Measurements from ENCODE around the gene IFITM10.
A peak's percentile ranks its signal among the peaks of the same experiment; 100 is the strongest.

Gene IFITM10

DNA sequence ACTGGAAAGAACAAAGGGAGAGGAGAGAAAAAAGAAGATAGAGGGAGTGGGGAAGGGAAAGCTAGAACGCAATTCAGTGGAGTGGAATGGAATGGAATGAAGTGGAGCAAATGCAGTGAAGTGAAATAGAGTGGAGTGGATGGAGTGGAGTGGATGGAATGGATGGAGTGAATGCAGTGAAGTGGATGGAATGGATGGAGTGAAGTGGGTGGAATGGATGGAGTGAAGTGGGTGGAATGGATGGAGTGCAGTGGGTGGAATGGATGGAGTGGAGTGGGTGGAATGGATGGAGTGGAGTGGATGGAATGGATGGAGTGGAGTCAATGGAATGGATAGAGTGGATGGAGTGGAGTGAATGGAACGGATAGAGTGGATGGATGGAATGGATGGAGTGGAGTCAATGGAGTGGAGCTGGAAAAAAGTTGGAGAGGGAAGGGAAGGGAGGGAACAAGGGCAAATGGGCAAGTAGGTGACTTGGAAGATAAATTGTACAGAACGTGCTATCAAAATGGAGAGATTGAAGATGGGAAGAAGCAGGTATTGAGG lies 13.9 kb downstream of the IFITM10 start:
- no peak for DNase-seq

DNA sequence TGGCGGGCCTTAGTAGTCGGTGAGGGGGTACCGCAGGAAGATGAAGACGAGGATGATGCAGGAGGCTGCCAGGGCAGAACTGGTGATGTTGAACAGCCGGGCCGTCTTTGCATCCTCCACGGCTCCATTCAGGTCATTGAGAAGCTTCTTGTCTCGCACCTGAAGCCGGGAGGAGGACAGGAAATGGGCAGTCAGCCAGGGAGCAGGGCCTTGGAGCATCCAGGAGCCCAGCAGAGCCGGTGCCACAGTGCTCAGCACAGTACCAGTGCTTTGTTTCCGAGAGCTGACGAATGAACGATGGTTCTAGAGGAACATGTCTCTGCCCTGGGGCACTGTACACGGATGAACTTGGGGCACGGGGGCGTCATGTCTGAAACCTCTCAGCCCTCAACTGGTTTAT lies 15.1 kb downstream of the IFITM10 start:
- DNase-seq = no peak

DNA sequence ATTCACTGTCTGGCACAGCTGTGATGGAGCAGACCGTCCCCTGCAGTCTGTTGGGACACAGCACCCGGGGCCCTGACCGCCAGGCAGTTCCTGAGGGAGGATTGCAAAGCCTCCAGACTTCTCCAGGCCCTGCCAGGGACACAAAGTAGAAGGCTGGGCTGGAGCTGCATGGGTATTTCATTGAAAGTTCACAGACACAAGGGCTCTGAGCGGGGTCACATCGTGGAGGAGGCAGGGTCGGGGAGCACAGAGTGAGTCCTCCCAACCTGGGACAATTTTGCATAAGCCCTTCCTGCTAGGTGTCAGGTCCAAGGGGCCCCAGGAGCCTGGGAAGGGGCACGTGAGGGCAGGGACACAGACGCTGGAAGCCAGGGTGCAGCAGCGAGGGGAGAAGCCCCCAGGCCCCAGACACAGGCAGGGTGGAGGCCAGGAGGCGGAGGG lies 15.7 kb downstream of the IFITM10 start:
- DNase-seq = no peak

DNA sequence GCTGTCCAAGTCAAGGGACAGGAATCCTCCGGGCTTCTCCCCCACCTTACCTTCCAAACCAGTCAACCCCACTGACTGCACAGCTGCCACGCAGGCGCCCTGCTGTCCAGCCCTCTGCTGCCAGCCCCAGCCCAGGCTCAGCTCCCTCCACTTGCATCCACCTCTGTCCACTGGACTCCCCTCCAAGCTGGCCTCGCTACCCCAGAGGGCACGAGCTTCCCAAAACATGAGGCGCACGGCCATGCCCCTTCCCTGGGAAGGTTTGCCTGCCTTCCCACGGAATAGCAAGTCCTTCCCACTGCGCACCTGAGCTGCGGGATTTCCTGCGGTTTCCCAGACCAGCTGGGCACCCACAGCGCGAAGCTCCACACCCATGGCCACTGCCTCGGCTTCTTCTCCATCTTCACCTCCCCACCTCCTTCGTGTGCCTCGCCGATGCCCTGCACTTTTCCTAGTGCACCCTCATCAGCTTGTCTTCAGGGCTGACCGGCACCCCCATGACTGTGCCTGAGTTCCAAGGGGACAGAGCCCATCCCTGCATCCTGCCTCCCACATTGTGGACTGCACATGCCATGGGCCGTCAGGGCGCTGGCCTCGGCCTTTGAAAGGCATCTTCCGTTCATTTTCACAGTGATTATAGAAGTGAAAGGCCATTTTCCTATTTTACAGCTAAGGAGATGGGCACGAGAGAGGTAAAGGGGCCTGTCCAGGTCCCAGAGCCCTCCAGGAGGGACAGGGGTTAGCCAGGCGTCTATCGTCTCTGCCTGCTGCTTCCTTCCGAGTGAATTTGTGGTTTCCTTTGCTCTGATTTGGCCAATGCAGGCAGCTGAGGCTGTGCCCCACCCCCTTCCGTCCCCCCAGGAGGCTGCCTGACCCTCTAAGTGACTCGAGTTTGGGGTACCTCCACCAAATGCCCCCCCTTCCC lies 16.4 kb downstream of the IFITM10 start:
- no peak for DNase-seq

DNA sequence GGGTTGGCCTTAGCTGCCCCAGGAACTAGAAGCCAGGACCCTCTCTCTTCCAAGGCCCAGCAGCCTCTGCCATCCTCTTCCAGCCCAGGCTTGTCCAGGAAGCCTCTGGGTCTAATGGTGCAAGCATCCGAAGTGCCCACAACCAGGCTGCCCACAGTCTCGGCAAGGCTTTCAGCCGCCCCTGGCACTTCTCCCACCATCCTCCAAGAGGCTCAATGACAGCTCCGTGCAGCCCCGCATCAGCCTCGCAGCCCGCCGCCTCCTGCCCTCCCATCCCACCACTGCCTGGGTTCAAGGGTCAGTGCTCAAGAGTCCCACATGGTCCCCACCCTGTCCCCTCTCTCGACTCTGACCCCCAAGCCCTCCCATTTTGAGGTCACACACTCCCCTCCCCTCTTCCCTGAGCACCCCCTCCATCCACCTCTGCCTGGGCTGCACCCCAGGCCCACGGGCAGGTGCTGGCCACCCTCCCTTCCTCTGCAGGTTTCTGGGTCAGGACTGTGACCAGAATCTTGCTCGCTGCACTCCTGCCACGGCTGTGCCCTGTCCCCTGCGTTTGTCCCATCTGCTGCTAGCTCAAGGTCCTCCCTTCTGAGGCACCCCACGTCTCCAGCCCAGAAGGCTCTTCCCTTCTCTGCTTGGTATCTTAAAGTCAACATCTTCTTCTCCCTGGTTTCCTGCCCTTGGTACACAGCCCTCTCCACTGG lies 17.2 kb downstream of the IFITM10 start:
- DNase-seq = no peak

DNA sequence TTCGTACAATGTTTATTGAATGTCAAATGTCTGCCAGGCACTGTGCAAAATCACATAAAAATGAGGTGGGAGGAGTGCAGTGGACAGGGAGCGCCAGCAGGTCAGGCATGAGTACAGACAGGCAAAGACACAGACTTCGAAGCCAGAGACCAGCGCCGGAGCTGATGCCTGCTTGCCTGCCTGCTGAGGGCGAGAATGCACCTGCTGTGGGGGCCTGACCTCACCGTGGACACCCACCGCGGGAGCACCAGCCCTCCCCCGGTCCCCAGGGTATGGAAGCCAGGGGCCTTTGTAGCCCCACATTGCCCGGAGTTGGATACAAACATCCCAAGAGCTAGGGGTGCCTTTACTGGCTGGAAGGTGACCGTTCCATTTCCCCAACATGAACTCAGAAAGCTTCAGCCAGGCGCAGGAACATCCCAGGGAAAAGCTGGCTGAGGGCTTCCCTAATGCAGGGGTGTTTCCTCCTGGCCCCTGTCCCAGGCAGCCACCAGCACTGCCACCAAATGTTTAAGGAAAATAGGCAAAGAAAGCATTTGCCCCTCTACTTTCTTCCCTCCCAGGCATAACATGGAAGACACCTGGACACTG lies 17.9 kb downstream of the IFITM10 start:
- no peak for DNase-seq

DNA sequence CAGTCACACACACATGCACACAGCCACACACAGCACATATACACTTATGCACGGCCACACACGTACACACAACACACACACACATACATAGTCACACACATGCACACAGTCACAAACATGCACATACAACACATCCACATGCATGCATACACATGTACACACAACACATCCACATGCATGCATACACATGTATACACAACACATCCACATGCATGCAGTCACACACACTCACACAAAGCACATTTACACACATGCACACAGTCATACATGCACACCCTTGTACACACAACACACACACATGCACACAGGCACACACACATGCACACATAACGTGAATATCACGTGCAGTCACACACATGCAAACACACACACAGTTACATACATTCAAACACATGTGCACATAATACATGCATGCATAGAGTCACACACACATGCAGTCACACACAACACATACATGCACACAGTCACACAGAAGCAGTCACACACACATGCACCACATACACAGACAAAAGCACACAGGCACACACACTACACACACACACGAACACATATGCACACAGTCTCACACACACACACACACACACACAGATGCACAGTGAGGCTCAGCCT lies 18.8 kb downstream of the IFITM10 start:
- no peak for DNase-seq

DNA sequence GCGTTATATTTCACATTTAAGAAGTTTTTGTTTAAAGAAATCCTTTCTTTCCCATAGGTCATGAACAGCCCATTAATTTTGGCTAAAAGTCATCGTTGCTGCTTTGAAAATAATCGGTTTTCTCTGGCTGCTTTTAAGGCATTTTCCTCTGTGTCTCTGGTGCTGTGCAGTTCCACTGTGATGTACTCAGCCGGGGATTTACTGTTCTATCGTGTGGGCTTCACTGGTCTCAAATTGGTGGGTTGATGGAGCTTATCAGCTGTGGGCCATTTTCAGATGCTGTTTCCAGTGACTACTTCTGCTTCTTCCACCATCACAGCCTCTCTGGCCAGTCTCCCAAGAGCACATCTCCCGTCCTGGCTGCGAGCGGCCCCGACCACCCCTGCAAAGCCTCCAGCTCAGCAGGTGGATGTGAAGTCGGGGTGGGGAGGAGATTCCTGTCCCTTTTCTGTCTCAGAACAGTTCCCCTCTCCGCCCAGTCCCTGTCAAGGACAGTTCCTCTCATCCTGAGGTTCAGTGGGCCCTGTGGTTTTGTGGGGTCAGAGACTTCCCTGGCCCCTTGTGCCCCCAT lies 20.3 kb downstream of the IFITM10 start:
- no peak for DNase-seq

DNA sequence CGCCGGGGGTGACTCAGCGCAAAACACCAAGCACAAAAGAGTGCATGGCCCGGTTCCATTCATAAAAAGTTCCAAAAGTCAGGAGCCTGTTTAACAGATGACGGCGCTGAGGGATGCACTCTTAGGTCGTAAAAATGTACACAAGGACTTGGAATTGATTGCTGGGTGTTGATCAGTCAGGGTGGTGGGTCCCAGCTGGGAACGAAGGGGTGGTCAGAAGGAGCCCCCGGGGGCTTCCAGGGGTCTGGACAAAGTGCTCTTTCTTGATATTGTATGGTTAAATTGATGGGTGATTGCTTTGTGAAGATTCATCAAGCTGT lies 20.7 kb downstream of the IFITM10 start:
- DNase-seq = no peak

DNA sequence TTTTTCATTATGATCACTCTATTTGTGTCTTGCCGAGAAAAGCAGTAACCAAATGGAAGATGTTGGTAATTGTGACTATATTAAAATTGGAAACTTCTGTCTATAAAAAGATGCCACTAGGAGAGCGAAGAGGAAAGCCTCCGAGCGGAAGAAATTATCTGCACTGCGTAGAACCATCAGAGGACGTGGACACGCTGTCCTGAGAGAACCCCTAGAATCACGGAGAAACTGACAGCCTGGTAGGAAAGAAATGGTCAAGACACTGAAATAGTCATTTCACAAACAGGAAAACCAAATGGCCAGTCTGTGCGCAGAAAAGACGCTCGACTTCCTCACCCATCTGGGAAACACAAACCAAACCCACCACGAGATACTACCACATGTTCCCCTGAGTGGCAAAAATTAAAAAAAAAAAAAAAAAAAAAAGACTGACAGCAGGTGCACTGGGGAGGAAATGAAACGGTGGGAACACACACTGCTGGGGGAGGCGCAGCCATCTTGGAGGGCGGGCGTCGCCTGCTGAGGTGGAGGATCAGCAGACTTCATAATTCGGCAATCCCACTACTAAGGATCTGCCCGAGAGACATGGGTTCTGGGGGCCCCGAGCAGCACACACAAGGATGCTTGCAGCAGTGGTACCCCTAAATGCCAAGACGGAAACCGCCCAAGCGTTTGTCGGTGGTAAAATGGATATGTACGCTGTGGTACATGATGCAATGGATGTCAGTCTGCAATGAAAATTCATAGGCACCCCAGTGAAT lies 21.3 kb downstream of the IFITM10 start:
- no peak for DNase-seq

DNA sequence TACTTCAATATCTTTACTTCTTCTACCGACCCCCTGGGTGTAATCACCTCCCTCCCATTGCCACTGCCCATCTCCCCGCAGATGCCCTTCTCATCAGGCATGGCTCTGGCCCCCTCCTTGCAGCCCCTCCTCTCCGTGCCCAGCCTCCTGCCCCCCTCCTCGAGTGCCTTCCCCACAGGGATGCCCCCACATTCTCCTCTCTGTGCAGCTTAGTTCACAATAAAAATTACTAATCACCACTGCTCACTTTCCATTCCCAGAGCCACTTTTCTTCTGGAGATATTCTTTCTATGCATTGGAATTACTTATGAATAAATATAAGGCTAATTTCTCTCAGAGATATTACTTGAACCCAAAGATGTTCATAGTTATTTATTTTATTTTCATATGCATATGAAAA lies 22.1 kb downstream of the IFITM10 start:
- DNase-seq = no peak

DNA sequence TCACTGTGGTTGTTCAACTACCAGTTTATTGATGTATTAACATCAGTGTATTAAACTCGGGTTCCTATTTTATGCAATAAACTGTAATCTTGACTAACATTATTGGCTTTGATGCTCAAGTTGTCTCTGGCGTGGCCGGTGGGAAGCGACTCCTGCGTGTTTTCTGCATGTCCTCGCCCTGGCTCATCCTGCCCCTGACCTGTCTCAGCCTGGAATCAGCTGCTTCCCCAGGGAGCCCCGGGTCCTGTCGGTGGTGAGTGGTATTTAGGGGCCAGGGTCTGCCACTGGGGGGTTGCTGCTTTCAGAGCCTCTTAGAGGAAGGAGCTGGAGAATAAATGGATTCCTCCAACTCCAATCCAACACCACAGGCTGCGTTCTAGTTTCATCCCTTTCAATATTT lies 22.5 kb downstream of the IFITM10 start:
- DNase-seq = no peak

DNA sequence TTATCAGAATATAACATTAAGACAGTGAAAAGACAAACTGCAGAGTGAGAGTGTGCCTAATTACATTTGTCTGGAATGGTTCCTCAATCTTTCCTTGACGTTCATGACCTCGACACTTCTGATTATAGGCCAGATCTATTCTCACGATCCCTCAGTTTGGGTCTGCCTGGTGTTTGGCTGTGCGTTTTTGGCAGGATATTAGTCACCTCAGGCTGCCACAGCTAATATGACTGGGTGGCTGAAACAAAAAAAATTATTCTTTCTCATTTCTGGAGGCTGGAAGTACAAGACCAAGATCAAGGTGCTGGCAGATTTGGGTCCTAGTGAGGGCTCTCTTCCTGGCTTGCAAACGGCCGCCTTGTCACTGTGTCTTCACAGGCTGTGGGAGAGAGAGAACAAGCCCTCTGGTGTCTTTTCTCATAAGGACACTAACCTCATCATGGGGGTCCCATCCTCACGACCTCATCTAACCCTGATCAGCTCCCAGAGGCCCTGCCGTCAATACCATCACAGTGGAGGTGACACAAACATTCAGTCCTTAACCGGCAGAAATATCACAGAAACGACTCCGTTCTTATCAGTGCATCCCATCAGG lies 23.2 kb downstream of the IFITM10 start:
- DNase-seq = no peak

DNA sequence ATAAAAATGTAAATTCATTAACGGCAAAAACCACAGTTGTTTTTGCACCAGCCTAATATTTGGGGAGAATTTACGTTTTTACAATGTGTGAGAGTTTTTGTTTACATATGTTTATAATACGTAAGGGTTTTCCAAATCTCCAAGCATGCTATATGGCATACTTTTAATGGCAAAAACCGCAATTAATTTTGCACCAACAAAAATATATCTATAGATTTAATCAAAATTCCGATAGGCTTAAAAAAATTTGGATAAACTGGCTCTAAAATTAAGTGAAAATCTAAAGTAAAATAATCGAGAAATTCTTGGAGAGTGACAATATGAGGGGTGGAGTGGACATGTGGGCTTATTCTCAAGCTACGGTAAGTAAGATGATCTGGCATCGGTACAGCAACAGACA lies 30.6 kb downstream of the IFITM10 start:
- no peak for DNase-seq

DNA sequence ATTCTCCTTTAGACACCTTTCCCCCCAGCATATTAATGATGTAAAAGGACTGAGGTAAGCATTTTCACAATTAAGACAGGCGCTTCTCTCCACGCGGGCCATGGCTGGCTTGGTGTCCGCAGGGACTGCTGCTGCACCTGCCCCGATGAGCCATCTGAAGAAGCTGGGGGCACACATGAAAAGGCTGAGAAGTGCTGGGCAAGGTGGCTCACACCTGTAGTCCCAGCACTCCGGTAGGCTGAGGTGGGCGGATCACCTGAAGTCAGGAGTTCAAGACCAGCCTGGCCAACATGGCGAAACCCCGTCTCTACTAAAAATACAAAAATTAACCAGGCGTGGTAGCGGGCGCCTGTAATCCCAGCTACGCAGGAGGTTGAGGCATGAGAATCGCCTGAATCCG lies 32.1 kb downstream of the IFITM10 start:
- no peak for DNase-seq

DNA sequence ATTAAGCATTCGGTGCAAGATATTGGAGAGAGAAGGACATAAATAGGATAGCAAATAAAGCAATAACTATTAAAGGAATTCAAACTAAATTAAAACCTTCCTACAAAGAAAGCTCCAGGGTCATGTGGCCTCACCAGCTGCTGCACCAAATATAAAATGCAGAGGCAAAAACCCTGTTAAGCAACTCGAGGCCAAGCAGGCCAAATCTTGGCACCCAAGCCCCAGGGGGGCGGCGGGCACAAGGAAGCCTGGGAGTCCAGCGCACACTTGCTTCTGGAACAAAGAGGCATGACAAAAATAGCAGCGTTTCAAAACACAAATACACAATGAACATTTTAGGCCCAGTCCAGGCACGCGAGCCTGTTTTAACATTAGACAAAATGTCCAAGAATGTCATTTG lies 32.6 kb downstream of the IFITM10 start:
- no peak for DNase-seq

DNA sequence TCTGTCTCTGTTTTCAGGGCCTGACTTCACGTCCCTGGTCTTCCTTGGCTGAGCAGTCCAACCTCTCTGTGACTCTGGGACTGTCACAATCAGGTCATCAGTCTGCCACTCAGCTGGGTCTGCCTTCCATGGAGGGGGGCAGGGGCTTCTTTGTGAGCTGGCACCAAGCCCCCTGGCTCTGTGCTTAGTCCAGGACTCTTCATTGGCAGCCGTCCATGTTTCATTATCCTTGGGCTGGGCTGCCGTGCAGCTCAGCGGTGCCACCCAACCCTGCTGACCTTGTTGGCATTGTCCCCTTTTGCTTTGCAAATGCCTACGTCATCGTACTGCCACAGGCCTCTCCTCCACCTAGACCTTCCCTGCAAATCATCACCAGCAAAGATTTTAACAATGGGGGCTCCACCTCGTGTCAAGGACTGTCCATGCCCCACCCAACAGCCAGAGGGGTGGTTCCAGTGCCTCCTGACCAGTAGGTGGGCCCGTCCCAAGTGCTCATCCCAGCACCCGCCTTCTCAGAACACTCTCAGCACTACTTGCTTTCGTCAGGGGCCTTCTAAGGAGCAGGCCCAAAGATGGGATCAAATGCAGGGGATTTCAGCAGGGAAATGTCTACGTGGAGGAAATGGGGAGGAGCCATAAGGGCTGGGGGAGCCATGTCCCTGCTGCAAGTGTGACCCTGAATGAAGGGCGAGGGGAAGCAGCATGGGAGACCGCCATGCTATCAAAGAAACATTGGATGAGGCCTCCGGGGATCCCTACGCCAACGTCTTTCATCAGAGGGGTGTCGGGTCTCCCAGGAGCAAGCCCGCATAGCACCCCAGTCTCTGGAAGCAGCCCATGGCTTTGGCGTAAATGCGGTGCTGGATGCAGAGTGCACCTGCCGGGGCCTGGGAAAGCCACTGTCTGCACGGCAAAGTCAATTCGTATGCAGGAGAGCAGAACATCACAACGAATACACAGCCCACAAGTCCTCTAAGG lies 35.2 kb downstream of the IFITM10 start:
- peak; percentile 79 for DNase-seq

DNA sequence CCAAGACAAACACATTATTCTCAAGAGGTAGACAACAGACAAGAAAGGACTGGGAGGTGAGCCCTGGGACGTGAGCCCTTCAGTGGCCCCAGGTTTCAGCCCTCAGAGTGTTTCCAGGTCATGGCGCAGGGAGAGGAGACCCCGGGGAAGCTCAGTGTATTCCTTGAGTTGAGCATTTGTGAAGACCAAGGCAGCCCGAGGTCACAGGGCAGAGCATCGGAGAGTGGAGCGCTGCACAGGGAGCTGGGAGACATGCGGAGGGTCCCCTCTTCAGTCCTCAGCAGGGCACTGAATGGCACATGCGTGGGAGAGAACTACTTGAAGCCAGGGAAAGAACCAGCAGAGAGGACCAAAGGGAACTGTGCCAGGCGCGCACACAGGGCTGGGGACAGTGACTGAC lies 41.7 kb downstream of the IFITM10 start:
- DNase-seq = no peak

DNA sequence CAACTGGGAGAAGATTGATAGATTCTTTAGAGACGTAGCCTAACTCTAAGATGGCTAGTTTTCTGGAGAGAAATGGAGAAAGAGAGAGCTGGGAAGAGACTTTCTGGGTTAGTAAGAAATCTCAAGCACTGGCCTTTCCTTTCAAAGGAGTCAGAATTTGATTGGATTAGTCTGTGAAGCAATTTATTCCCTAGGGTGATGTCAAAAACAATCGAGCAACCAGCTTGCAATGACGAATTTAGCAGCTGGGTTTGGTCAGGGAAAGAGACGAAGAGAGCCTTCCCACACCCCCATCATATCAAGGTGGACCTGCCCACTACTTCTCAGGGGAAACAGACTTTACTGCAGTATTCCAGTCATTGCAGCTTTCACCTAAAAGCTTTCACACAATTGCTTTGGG lies 42.6 kb downstream of the IFITM10 start:
- no peak for DNase-seq

DNA sequence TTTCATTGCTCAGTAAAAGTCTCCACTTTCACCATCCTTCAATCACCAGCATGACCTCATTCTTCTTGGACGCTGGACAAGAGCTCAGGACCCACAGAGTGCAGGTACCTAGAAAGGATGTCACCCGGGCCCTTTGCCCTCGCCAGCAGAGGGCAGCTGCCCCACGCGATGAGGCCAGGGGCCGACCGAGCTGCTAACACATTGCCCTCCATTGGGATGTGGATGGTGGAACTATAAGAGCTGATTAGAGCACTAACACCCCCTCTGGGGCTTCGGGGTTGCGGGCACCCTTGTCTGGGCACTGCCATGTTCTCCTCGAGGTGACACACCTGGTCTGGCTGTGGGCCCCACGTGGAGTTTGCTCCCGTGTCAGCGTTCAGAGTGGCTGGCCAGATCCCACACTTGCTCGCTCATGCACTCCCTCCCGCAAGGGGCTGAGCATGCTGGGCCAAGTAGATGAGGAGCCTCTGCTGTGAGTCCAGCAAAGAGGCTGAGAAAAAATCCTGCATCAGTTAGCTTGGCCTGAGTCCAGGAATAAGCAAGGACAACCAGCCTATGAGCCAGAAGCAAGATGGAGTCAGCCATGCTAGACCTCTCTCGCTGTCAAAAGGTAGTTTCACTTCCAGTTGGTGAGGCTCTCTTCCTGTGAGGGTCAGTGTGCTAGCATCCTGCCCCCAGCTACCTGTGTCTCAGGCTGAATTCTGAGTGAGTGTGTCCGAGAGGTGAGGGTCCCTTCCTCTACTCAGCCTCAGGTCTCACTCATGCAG lies 43.6 kb downstream of the IFITM10 start:
- no peak for DNase-seq
